GM21576 (cell line): ENCODE results near the gene BLTP3B.
A peak's percentile ranks its signal among the peaks of the same experiment; 100 is the strongest.
"Not testable (repeated sequence)": the region's sequence is repeated elsewhere in the genome, so short reads cannot be mapped to it uniquely, and the experiment has no call there.

Experiments used
- ATAC-seq: cut with Tn5 transposase; IDR thresholded peaks from one replicate; pipeline ENCODE4 v1.9.1; 2021; ENCODE audit warnings: mild to moderate bottlenecking, moderate library complexity; ENCODE audit not compliant: unreplicated experiment

BLTP3B gene, protein sequence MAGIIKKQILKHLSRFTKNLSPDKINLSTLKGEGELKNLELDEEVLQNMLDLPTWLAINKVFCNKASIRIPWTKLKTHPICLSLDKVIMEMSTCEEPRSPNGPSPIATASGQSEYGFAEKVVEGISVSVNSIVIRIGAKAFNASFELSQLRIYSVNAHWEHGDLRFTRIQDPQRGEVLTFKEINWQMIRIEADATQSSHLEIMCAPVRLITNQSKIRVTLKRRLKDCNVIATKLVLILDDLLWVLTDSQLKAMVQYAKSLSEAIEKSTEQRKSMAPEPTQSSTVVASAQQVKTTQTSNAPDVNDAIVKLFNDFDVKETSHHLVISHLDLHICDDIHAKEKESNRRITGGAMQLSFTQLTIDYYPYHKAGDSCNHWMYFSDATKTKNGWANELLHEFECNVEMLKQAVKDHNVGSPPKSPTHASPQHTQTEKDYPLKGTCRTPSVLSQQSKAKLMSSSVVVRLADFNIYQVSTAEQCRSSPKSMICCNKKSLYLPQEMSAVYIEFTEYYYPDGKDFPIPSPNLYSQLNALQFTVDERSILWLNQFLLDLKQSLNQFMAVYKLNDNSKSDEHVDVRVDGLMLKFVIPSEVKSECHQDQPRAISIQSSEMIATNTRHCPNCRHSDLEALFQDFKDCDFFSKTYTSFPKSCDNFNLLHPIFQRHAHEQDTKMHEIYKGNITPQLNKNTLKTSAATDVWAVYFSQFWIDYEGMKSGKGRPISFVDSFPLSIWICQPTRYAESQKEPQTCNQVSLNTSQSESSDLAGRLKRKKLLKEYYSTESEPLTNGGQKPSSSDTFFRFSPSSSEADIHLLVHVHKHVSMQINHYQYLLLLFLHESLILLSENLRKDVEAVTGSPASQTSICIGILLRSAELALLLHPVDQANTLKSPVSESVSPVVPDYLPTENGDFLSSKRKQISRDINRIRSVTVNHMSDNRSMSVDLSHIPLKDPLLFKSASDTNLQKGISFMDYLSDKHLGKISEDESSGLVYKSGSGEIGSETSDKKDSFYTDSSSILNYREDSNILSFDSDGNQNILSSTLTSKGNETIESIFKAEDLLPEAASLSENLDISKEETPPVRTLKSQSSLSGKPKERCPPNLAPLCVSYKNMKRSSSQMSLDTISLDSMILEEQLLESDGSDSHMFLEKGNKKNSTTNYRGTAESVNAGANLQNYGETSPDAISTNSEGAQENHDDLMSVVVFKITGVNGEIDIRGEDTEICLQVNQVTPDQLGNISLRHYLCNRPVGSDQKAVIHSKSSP (N-terminal part only)

DNA sequence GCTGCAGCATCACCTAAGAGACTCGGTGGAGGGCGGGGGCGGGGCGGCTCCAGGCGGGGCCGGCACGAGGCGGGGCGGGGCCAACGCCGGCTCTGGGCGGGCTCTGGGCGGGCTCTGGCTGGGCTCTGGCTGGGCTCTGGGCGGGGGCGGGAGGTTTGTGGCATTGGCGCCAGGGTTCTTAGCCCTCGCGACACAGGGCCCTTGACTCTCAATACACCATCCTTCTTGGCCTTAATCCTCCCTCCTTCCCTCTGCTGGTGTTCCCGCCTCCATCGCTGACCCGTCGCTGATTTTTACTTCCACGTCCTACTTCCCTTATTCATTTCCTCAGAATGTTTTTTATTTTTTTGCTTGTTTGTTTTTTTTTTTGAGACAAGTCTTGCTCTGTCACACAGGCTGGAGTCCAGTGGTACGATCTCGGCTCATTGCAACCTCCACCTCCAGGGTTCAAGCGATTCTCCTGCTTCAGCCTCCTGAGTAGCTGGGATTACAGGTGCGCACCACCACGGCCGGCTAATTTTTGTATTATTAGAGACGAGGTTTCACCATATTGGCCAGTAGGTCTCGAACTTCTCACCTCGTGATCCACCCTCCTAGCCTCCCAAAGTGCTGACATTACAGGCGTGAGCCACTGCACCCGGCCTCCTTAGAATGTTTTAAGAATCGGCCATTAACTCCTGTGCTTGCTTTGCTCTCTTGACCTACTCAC lies at the start of gene BLTP3B:
BLTP3B (minus strand) TSS at position 24 of the 709 bp plus-strand sequence. CDS start 239 bp downstream, outside the sequence.
- ATAC-seq, result peak; percentile 66

DNA sequence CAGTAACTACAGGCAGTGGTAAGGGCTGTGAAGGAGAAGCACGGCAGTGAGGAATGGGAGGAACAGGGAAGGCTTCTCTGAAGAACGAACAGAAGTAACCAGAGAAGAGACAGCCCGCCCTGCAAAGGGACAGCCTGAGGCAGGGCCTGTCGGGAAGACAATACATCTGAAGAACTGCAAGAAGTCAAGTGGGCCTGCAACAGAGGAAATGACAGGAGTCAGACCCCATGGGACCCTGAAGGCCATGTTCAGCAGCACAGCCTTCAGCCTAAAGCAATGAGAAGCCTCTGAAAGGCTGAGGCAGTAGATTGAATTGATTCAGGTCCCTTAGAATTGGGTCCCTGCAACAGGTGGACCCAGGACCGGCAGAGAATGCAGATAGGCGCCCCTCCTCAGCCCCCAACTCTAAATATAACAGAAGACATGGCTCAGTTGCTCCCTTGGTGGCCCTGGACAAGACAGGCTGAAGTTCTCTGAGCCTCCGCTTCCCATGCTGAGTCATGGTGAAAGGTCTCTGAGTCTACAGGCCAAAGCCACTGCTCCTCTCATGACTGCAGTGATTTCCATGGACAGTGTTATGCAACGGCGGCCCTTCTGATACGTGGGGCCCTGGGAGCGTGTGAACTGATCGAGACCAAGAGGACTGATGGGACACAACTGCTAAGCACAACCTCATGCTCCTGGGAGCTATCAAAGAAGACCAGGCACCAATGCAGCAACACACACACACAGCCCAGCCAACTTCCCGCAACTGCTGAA lies 47.1 kb upstream of the BLTP3B start:
- ATAC-seq, result no peak

DNA sequence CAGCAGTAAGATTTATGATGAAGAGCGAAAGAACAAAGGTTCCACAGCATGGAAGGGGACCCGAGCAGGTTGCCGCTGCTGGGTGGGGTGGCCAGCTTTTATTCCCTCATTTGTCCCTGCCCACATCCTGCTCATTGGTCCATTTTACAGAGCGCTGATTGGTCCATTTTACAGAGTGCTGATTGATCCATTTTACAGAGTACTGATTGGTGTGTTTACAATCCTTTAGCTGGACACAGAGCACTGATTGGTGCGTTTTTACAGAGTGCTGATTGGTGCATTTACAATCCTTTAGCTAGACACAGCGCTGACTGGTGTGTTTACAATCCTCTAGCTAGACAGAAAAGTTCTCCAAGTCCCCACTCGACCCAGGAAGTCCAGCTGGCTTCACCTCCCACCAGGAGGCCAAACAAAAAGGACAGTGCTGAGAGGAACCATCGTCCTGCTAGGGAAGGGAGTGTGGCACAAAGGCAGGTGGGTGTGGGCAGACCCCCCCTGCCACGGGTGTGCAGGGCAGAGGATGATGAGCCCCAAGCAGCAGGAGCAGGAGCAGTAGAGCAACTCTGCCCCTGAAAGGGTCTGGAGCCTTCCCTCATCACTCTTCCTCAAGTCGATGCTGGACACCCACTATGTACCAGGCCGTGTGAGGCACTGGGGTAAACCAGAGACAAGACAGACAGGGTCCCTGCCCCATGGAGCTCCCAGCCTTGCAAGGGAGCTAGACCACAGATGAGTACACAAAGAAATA lies 46.4 kb upstream of the BLTP3B start:
- ATAC-seq, result not testable (repeated sequence)

DNA sequence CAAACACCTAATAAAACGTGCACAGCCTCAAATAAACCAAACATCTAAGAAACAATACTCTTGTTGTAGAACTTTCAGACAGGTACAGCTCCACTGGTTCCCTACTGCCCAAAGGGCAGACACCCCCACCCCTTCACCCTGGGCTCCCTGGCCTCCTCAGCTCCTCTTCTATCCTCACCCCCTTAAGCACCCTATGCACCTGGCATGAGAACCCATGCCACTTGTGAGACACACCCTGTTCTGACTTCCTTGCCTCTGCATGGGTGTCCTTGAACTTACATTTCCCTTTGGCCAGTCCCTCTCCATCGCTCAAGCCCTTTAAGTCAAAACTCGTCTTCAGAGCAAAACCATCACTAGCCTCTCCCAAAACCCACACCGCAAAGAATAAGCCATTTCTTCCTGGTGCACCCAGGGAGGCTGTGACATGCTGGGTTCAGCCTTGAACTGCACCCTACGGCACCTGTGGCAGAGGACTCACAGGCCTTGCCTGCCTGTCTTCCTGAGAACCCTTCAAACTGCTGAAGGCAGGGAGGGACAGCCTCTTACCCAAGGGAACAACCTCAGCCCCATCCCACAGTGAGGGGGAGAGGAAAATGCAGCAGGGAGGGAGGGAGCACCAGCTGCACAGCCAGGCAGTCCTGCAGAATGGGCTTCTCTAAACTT lies 45.3 kb upstream of the BLTP3B start:
- no peak for ATAC-seq

DNA sequence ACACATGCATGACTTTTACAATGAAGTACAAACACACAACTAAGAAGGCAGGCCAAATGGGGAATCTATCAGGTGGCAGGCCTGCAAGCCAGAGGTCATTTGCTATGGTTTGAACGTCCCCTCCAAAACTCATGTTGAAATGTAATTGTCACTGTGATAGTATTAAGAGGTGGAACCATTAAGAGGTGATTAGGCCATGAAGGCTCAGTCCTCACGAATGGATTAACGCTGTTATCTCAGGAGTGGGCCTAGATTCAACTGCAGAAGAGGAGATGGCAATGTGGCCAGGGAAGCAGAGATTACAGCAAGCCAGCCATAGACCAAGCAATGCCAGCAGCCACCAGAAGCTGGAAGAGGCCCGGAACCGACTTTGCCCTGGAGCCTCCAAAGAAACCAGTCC lies 44.4 kb upstream of the BLTP3B start:
- ATAC-seq, result no peak

DNA sequence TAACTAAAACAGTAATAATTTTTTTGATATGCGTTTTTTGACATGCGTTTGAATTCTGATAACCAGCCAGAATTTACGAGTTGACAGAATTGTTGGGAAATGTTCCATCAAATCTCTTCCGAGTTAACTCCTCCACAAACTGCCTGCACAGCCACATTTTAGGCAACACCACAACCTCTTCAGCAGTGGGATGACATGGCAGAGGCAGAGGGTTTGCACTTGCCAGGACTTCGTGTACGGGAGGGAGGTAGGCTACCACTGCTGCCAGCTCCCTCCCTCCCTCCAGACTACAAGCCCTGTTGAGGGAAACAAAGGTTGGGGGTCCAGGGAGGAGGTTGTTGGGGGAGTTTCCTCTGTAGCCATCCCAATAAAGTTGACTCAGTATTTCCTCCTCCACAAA lies 43.4 kb upstream of the BLTP3B start:
- ATAC-seq, result no peak

DNA sequence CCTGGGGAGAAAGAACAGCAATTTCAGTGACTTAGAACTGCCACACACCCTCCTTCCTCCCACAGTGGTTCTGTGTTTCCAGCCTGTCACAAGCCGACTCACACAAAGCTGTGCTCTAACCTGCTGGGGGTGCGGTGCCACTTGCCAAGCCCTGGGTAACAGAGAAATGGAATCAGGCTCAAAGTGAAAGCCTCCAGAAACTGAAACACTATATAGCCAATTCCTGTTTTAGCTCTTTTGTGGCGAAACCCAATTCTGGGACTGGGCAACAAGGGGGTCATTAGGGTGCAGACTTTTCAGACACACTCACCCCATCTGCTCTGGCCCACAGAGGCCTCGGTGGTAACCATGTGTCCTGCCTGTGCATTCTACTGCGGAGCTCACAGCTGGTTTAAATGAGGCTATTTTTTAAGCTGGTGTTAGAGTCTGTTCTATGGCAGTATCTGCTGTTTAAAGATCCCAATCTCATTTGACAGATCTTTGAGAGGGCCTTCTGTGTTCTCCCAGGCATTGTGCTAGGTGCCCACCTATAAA lies 42.8 kb upstream of the BLTP3B start:
- peak; percentile 78 for ATAC-seq

DNA sequence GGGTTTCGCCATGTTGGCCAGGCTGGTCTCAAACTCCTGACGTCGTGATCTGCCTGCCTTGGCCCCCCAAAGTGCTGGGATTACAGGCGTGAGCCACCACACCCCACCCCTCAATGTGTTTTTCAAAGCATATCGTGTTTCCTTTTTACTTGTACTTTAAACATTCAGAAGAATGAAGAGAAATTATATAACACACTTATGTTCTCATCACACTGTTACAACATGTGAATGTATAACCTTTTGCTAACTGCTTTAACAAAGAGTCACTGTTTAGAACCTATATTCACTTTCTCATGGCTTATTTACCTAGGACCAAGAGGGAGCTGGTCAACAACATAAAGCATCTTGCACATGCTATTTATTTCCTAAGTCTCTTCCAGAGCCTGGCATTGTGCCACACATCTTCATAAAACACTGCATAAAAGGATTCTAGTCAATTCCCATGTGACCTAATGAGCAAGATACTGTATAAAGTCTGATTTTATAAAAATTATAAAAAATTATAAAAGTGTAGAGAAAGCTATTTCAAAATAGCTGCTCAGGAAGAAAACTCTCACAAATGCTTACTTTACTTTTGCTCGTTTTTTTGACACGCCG lies 42.0 kb upstream of the BLTP3B start:
- ATAC-seq, result no peak

DNA sequence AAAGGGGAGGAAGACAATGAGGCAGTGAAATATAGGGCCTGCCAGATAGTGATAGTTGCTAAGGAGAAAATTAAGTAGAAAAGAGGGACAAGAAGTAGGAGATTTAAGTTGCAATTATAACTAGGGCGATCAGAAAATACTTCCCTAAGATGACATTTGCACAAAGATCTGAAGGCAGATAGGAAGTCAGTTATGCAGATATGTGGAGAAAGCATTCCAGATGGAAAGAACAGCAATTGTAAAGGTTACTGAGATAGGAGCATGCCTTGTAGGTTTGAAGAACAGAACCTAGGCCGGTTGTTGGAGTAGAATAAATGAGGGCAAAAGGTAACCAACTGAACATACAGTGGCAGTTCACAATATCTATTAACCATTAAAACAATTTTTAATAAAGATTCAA lies 36.6 kb upstream of the BLTP3B start:
- no peak for ATAC-seq

DNA sequence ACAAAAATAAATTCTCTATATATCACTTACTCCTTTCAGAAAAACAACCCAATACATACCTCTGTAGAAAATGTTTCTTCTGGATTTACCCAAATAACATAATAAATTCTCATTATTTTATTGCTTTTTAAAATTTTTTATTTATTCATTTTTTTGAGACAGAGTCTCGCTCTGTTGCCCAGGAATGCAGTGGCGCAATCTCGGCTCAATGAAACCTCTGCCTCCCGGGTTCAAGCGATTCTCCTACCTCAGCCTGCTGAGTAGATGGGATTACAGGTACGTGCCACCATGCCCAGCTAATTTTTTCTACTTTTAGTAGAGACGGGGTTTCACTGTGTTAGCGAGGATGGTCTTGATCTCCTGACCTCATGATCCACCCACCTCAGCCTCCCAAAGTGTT lies 33.8 kb upstream of the BLTP3B start:
- ATAC-seq, result not testable (repeated sequence)

DNA sequence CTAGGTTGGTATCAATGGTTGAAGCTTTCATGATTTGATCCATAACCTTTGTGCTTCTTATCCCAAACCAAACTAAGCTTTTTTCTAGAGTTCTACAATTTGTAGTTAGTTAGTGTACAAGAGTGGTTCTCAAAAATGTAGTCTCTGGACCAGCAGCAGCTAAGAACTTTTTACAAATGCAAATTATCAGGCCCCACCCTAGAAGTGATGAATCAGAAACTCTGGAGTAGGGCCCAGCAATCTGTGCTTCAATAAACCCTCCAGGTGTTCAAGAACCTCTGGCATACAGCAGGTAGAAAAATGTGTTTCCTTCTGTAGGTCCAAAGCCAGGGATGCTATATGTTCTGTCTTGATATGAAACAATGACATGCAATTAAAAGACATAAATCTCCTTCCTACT lies 31.8 kb upstream of the BLTP3B start:
- no peak for ATAC-seq

DNA sequence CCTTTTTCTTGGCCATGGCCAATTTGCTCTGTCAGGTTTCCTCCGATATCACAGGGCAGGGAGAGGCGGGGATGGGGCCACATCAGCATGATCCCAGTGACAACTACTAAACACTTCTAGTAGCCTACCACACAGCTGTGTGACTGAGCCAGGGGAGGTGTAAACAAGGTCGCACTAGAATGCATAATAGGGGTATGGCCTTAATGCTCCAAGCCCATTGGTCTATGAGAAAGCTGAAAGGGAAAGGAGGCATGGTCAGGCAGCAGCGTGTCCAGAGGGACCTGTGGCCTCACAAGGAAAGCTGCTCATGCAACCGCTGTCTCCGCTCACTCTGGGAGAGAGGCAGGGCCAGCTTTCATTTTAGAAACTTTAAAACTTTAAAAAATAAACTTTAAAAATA lies 30.4 kb upstream of the BLTP3B start:
- no peak for ATAC-seq

DNA sequence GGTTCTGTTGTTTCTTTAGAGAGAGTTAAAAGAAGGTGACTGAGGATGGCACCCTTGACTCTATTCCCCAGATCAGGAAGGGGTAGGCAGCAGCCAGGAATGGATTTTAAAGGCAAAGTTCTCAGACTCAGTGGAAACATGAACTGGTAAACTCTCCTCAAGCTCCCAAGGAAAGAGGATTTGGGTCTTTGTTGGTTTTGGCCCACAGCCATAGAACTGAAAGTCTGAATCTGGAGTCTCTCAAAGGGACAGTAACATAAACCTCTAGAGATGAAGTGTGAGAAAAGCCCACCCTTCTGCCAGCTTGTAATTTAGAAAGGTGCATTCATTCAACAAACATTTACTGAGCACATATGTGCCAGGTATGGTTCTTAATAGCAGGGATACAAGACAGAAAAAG lies 28.6 kb upstream of the BLTP3B start:
- no peak for ATAC-seq

DNA sequence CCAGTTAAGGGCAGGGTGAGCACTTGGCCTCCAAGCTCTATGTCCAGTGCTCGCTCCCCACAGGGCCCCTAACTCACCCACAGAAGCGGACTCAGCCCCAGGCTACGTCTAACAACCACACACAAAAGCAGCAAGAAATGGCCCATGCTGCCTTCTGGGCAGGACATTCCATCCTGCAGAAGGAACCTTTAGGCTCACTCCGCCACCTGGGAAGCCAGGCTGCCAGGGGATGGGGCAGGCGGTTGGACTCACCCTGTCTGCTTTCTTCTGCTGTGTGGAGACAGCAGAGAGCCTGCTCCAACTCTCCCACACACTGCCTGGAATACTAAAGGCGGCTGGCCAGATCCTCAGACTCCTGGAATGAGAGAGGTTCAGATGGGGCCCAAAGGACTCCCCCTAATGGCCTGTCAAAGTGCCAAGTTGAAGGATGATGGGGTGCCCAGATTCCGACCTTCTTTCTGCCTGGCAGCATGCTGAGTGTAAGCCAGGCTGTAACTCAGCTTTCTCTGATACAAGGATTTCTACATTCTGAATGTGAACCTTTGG lies 27.7 kb upstream of the BLTP3B start:
- no peak for ATAC-seq

DNA sequence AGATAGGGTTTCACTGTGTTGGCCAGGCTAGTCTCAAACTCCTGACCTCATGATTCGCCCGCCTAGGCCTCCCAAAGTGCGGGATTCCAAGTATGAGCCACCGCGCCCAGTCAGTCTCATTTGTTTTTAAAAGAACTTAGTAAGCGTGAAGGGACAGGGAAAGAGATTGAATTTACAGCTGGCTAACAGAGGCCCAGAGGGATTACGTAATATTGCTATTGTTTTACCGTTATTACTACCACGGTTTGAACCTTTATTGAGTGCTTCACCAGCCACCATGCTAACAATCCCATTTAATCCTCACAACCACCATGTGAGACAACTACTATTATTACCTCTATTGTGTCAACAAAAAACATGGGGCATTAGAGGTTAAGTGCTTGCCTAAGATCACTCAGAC lies 26.7 kb upstream of the BLTP3B start:
- no peak for ATAC-seq

DNA sequence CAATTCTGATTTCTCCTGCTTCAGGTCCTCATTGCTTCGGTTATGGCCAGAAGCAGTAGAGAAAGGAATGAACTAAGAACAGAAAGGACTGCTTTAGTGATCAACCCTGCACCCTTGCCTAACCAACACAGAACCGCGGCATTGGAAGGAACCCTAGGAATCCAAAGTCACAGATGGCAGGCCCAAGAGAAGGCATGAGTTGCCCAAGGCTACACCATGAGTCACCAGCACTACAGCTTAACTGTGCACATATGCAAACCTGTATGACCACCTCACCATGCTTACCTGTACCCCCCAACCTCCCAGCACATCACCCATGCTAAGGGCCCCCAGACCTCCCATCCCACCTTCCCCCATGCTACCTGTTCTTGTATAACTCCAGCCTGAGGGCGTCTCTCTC lies 25.9 kb upstream of the BLTP3B start:
- ATAC-seq, result no peak

DNA sequence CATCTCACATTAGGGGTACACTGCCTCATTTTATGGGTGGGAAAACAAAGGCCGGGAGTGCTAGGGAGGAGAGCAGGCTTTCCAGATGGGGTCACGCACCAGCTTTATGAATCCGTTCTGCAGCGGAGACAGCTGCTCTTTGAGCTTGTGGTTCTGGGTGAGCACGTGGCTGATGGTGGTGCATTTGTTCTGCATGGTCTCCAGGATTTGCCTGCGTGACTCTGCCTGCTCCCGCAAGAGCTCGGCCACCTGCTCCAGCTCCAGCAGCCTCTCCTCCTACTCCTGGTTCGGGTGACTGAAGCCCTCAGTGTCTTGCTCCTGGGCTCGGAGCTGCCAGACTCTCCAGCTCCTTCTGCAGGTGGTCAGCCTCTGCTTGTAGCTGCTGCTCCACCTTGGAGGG lies 23.6 kb upstream of the BLTP3B start:
- ATAC-seq, result no peak

DNA sequence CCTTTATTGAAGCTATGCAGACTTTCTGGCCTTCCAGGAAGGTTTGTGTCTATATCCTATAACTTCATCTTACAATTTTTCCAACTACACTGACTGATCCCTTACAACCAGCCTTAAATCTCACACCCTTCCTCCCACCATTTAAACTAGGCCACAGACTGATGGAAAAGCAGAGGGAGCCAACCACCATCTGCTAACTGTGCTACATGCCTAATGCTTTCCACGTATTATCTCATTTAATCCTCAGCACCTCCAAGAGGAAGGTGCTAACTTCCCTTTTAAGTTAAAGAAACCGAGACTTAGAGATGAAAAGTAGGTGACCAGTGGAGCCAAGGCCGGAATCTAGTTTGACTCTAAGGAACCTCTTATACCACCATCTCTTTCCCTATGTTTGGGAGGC lies 22.7 kb upstream of the BLTP3B start:
- no peak for ATAC-seq
